NCI-H2171 treated with DMSO at 0.1 percent for 48 hours (cell line): ENCODE measurements around the gene FHIT.
A peak's percentile ranks its signal among the peaks of the same experiment; 100 is the strongest.
"Not testable (repeated sequence)": the region's sequence is repeated elsewhere in the genome, so short reads cannot be mapped to it uniquely, and the experiment has no call there.

ENCODE experiments used
- DNase-seq: peaks from one replicate; lab custom pipeline; 2025; lab: John Stamatoyannopoulos, UW

FHIT gene

DNA sequence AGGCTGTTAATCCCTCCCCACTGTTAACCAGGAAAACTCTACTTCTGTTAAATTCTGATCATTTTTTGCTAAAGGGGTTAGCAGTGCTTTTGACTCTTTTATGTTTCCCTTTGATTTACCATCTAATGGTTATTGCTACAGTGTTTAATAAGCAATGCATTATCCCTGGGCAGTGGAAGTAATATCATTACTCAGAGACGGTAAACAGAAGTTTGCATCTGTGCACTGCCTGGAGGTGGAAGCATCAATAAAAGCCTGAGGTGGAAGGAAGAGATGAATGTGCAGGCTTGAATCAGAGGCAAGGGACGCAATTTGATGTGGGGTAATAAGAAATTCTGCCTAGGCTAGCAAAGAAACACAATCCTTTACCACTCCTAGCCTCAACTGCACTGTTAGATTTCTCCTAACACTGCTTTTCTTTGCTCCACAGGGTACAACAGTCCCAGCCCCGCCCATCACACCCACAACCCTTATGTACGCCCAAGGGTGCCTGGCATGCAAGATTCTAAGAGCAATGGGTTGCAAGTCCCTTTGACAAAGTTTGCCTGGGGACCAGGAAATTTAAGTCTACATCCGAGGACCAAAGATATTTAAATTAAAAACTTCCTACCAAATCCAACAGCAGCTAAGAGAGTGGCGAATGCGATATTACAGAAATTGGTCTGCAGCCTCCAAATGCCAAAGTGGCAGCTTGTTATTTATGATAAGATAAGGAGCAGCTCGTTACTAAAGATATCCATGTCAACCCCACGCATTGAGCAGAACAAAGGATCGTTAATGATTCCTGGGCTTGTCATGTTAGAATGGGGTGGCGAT, 261.4 kb downstream of the FHIT start:
- no peak for DNase-seq

DNA sequence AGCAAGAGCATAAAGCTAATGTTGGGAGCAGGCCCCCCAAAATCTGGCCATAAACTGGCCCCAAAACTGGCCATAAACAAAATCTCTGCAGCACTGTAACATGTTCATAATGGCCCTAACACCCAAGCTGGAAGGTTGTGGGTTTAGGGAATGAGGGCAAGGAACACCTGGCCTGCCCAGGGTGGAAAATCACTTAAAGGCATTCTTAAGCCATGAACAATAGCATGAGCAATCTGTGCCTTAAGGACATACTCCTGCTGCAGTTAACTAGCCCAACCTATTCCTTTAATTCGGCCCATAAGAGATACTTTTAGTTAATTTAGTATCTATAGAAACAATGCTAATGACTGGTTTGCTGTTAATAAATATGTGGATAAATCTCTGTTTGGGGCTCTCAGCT, 264.1 kb downstream of the FHIT start:
- DNase-seq: not testable (repeated sequence)

DNA sequence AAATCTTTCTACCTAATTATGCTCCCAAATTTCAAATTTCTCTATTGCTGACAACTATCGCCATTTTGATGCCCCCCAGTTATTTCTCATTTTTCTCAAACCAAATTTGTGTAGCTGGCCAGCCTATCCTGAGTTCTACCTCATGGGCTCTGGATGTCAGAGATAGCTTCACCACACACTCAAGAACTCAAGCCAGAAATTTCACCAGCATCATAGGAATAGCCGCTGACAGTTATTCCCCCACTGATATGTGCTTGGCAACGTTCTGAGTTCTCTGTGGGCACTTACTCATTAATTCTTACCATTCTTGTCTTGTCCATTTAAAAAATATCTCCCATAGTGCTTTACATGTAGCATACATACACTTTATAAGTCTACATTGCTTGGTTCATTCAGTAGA, 264.7 kb downstream of the FHIT start:
- DNase-seq: no peak

DNA sequence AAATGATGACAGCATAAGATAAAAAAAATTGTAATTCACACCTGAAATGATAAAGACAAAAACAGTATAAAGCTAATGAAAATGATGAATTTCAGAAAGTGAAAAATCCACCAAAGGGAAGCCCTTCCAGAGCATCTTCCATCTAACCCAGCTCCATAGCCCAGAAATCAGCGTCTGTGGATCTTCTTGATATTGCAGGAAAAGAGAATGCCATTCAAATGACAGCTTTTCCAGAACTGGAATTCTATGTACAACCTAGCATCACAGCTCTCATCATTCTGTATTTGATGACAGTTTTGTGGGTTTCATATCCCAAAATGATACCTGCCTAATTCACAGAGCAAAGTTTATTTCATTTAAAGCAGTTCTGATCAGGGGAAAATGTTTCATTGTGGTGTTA, 267.3 kb downstream of the FHIT start:
- DNase-seq: no peak

DNA sequence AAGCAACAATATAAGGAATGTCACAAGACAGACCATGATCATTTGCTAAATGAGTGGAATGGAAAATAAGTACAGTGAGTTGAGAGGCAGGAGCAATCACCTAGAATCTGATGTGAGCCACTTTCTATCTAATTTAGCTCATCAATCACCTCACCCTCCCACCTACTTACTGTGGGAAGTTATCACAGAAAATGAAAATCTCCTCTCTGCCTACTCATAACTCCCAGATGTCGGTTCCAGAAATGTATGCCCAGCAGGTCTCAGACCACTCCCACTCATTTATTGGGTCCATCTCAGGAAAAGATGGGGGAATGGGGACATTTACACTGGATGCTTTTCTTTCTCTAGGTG, 270.9 kb downstream of the FHIT start:
- no peak for DNase-seq

DNA sequence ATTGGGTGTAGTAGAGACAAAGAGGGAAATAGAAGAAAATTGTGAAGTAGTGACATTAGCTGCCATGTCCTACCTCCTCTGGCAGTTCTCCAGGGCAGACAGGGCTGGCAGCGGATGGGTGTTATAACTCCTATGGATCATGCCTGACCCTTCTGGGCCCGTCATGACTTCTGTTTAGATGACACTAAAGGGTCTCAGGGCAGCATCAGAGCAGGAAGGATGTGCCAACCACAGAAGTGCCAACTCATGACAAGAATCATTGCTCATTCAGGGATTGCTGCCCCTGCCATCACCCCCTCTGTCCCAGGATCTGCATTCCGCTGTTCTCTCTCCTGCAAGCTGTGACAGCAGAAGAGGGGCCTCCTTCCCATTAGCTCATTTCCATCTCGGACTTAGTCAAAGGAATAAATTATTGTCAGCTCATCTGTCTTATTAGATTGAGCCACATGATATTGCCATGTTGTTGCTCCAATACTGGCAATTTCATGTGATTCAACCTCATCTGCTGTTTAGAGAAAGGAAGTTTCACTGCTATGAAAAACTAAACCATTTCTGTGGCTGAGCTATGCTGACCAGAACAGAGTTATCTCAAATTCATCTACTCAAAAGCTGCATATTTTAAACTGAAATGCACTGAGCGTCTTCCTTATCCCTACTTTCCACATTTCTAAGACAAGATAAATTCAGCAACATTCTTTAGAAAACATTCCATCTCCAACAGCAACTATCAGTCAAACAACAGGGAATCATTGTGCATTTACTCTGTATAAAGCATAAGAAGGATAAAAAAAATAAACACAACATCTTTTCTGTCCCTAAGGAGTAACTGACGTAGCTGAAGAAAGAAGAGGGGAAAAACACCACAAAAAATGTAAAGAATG, 271.6 kb downstream of the FHIT start:
- no peak for DNase-seq

DNA sequence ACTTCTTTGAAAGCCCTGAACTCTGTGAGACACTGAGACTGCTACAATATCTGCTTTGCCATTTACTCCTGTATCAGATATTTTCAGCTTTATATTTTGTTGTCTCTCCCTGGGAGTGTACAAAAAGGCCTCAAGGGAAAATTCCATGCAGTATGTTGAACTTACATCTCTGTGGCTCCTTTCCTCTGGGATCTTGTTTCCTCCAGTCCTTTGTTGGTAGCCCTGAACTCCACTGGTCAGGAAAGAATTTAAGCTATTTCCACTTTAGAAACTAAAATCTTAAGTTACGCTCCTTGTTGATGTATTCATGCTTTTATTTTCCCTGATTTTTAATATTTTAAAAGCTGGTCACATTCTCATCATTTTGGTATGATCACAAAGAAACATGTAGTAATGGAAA, 277.9 kb downstream of the FHIT start:
- DNase-seq: no peak

DNA sequence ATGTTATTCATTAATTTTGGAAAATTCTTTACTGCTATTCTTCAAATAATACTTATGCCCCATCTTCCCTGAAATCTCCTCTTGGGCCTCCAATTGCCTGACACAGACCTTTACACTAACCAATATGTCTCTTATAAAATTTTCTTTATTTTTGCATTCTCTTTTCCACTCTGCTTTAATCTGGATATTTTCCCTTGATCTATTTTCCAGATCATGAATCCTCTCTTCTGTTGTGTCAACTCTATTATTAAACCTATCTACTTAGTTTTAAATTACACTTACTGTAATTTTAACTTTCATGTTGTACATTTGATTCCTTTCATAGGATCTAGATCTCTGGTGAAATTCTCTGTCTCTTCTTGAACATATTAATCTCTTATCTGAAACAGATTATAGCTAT, 278.7 kb downstream of the FHIT start:
- DNase-seq: no peak

DNA sequence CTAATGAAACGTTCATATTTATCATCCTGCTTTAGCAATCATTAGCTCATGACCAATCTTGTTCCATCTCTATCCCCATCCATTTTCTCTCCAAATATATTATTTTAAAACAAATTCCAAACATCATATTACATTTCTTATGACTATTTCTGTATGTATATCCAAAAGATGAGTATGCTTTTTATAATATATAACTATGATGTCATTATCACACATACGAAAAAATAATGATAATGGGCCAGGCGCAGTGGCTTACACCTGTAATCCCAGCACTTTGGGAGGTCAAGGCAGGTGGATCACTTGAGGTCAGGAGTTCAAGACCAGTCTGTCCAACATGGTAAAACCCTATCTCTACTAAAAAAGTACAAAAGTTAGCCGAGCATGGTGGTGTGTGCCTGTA, 280.4 kb downstream of the FHIT start:
- no peak for DNase-seq

DNA sequence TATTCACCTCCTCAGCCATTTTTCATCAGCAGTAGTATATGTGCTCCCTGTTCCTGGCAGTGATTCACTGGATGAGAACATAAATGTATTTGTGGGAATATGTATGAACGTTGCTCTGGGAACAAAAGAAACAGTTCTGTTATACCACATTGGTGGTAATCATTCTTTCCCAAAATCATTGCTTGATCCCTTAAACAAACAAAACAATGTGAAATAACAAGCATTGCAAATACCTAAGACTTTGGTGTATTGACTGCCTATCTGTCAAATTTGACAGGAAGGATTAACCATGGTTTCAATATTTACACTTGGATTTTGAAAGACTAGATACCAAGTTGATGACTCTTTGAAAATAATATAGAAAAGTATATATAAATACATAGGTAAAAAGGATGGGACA, 284.1 kb downstream of the FHIT start:
- DNase-seq: no peak

DNA sequence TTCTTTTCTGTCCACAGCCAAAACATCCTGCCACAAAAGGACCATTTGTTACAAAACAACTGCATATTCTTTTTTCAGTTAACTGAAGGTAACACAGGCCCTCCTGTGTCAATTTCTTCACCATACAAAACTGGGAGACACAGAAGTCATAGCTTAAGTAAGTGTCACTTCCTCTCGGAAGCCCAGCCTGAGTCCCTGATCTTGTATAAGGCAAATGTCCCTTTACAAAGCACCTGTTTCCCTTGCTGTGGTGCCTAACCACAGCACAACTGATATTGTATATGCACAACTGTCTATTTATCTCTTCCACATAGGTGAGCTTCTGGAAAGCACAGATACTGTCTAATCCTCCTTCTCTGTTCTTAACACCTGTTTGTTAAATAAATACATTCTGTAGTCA, 293.7 kb downstream of the FHIT start:
- no peak for DNase-seq

DNA sequence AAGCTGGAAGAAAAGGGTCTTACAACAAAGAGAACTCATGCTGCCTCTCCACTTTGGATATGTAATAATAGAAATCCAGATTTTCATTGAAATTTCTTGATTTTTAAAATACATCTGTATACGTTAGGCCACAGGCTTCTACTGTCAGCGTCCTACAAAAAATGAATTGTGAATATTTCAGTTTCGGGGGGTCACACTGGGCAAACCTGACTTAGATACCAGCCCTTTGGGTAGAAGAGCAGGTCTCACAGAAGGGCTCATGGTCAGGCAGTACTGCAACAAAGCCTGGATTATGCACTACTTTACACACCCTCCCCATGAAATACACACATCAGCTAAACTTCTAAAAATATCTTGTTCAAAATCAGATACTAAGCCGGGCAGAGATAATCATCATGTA, 294.5 kb downstream of the FHIT start:
- no peak for DNase-seq

DNA sequence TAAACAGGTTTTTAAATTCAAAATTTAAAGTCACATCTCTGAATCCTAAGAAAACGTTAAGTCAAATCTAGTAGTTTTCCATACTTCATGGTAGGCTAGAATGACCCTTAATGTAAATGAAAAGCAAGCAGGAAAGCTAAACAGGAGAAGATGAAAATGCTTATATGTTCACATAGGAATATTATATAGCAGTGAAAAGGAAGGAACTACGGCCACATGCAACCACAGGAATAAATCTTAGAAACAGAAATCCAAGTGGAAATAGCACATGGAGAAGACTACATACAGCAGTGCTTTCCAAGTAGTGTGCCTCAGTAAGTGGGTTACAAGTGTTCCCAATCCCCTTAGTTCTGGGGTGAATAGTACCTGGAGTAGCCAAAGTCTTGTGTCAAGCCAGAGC, 296.2 kb downstream of the FHIT start:
- no peak for DNase-seq

DNA sequence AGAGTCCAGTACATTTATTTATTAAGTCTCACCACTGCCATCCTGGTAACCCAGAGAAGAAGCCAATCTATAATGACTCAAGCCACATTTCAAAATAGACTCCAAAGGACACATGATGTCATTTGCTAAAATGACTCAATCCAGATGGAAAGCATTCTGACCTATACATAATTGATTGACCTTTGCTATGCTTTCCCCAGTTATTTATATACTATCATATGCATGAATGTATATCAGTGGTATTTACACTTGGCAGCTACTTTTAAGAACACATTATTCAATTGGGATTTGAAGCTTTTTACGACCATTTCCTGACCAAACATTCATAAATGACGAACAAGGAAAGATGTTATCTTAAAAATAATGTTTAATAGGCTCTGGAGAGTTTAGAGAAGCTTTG, 297.2 kb downstream of the FHIT start:
- DNase-seq: no peak

DNA sequence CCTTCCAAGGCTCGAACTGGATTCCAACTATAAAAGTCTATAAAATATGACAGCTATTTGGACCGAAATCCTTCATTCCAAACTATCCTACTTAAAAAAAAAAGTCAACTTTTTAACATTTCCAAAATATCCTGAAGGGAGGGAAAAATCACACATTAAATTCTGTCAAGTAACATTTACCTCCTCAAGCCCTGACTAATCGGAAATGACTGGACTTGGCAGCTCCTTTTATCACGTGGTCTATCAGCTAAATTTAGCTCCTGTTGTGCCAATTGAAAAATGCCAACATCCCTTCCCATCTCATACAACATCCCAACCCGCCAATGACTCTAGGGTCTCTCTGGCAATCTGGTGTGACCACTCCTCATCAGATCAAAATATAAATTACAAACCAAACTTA, 297.9 kb downstream of the FHIT start:
- no peak for DNase-seq

DNA sequence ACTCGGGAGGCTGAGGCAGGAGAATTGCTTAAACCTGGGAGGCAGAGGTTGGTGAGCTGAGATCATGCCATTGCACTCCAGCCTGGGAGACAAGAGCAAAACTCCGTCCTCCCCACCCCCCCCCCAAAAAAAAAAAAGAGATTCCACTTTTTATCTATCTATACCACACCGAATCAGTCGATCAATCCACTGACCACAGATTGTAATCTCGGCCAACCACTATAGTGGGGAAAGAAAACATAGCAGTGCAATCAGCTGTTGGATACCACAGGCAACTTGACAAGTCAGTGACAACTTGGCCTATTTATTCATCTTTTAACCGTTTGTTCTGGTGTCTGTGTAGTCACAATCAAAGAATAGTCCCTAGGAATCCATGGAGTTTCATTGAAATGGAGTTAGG, 299.2 kb downstream of the FHIT start:
- DNase-seq: no peak

DNA sequence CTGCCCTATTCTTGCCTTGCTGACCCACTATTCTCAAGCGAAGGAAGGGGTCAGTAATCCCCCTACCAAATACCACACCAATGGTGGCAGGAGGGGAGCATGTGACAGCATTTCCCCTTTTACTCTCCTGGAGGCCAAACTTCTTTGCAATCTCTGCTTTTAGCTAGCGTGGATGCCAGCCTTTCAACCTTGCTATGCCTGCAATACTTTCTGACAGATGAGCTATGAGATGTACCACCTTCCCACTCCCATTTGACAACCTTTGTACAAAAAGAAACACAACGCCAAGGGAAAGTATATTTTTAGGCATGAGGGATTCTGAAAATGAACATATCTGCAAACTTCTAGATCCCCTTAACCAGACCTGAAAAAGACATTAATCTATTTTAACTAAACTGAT, 302.1 kb downstream of the FHIT start:
- DNase-seq: no peak

DNA sequence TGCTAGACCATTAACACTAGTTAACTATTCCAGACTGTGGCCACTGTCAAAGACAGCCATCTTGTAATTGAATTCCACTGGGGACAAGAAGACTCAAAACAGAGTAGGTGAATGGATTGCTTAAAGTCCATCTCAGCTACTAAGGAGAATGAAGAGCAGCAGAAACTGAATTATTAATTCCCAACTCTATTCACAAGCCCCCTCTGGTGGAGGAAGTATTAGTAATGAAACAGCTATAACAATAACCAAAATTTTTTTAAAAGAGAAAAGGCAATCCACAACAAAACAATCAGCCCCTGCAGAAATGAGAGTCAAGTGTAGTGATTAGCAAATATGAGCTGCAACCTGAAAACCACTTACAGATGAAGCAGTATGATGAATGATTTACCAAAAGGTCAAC, 302.8 kb downstream of the FHIT start:
- DNase-seq: peak; percentile 9

DNA sequence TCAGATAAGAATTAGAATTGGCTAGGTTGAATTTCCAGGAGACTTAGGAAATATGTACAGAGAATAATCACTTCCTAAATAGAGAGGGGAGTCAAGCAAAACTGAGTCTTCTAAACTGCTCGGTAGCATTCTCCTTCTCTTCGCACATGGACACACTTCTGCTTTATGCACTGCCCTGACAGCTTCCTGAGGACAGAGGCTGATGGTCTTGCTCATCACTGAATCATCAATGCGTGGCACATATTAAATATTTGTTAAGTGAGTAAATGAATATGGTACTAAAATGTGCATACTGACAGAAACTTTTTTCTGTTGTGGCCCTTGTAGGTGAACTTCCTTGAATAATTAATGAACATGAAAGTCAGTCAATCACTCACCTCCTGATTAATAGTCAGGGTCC, 315.5 kb downstream of the FHIT start:
- DNase-seq: no peak

DNA sequence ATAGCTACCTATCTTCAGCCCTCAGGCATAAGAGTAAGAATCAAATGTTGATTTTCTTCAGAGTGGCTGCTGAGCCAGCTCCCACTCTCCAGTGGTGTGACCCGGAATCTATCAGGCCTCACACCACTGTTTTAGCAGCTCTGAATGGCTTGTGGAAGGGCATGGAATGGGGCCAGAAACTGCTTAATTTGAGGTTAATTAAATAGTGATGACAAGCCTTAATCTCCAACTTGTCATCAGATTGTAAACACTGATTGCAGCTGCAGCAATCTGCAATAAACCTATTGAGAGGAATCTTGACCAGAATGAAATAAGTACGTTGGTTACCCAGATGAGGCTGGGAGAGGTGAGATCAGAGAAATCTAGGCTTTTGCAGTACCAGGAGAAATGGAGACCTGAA, 317.4 kb downstream of the FHIT start:
- DNase-seq: no peak

DNA sequence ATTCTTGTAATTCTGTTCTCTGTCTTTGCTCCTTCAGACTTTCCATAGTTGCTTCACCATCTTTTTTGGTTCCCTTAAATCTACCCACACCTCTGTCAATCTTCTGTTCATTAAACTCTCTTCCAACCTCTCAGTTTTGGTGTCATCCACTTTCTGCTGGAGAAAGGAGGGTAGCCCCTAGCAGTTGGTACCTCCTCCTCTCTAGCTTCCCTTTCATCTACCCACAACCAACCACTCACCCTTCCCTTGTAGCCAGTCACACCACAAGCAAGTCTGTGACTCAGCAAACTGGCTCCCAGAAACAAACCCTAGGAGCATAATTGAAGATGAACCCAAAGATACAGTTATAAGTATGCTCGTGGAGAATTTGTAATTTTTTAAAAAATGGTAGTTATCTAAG, 318.6 kb downstream of the FHIT start:
- no peak for DNase-seq

DNA sequence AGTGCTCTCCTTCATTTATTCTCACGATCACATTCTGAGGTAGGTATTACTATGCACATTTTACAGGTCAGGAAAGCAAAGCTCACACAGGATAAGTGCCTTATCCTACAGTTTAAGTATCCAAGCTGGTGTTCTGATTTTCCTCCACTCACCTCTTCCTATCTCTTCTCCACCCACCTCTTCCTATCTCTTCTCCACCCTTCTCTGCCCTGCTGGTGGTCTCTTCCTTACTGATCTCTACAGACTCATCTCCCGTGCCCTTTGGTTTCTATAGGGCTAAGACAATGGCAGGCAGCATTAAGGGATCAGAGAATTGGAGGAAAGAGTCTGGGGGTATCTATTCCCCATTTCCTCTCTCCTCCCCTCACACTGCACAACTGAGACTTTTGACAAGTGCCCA, 319.1 kb downstream of the FHIT start:
- no peak for DNase-seq

DNA sequence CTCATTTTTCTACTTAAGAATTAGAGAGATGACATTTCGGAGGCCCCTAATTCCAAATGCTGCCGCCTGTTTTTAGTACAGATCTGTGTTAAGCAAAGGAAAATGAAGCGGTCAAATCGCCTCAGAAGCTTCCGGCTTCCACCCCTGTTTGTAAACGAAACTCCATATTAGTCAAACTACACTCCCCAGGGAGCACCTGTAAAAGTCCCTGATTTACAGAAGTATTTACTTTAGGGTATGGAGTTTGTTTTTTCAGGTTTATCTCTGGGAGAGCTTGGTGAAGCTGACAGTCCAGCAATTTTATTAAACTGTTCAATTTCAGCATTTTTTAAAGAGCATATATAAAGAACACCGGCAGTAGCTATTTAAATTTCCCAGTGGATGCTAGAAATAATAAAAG, 319.8 kb downstream of the FHIT start:
- no peak for DNase-seq

DNA sequence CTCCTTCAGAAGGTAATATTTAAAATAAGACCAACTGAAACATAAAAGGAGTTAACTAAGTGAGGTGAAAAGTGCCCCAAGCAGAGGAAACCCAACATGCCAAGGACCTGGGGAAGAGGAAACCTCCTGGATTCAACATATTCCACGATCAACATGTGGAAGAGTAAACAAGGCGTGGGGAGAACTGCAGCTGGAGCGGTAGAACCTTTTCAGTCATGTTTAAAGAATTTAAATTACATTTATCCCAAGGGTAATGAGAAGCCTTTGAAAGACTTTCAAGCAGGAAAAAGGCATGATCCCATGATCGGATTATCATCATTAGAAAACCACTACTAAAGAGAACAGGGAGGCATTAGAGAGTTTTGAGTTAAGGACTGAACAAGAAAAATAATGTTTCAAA, 330.7 kb downstream of the FHIT start:
- no peak for DNase-seq
